ENCODE results near the gene MTERF4.

The MTERF4 gene, protein sequence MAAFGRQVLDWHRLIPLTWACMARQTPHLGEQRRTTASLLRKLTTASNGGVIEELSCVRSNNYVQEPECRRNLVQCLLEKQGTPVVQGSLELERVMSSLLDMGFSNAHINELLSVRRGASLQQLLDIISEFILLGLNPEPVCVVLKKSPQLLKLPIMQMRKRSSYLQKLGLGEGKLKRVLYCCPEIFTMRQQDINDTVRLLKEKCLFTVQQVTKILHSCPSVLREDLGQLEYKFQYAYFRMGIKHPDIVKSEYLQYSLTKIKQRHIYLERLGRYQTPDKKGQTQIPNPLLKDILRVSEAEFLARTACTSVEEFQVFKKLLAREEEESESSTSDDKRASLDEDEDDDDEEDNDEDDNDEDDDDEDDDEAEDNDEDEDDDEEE

DNA sequence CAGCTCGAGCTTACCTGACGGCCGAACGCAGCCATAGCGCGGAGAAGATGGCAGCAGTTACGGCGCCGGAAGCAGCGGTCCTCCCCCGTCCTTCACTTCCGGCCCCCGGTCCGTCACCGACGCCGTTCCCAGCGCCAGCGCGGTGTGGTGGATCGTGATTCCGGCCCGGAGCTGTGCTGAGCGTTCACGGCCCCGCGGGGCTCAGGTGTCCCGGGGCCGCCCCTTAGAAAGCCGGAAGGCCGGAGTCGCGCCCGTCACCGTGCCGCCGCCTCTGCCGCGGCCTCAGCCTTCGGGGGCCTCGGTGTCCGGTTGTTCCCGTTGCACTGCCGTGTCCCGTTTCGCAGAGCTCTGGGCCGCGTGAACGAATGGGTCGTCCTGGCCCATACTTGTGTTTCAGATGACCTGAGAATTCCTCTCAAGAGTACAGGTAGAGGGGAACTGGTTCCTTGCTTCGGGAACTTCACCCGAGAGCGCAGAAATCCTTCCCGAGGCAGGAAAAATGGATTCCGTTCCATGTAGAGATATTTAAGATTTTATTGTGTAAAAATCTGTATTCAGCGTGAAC is at the start of gene MTERF4:
Gene MTERF4, minus strand, starts transcription at position 49 of the 565 bp plus-strand sequence. Its CDS starts 14 bp downstream, at position 35.
- DNase-seq = peak; percentile 84 to 87

DNA sequence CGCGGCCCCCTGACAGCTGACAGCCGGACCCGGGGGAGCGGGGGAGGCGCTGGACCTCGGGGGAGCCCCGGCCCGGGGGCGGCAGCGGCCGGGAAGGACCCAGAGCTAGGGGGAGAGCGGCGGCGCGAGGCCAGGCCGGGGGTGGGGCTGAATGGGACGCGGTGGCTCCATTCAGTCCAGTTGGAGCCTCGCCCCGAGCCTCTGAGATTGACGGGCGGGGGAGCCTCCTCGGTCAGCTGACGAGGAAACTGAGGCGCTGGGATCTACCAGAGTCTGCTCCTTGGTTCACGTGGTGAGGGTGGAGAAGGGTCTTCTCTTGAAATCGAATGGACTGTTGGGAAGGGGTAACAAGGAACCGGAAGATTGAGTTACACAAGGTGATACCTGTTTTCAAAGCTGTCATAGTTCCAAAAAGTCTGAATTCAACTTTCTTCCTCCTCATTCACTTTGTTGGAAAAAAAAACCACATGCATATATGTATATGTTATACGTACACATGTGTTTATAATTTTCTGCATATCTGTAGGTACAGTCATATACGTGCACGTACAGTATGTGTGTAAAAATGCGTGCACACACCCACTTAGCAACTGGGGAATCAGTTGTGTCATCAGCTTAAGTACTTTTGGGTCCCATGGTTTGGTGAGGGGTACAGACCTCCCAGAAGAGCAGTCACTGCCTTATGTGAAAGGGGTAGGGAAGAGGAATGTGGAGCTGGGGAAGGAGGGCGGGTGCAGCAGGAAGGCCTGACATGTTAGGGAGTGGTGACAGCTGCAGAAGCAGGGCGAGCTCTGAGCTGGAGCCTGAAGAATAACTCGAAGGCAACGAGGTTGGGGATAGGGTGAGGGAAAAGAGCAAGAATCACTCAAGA is 48.8 kb upstream of the MTERF4 start:
- DNase-seq = no peak

DNA sequence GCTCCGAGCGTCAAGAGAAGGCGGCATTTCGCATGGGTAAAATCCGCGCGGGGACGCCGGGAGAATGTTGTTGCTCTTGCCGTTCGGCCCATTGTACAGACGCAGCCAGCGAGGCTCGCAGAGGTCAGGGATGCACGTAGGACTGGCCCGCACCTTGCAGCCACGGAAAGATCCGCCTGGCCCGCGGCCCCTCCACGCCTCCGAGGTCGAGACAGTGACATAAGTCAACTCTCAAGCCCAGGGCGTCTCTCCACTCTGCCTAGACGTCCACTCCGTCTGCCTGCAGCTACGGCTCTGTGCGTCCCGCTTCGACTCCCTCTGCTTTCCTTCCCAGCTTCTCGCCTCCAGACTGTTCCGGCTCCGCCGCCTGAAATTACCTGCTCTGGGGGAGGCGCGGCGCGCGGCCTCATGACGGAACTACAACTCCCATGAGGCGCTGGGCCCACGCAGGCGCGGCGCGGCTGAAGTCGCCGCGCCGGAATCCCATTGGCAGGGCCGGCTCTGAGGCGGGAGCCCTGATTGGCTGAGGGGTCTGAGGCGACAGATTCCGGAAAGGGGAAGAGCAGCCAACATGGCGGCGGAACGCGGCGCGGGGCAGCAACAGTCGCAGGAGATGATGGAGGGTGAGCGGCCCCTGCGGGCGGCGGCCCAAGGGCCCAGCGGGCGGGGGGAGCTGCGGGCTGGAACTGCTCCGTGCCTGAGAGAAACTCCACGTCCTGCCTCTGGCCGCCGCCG is 48.0 kb upstream of the MTERF4 start, which contains the start of gene PPP1R7:
Gene PPP1R7, plus strand, starts transcription at position 543 of the 735 bp plus-strand sequence. Its CDS starts 29 bp downstream, at position 572.
- peak; percentile 92 to 96 for DNase-seq

DNA sequence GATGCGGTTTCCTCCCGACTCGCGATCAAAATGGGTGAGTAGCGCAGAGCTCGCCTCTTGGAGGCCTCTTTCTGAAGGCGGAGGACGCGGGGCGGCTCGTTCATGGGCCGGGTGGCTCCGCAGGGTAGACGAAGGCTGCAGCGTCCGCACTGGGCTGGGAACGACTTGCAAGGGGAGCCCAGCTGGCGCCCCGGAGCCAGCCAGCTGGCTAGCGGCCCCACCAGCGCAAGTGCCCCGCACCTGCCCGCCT is 47.5 kb upstream of the MTERF4 start:
- DNase-seq = no peak

DNA sequence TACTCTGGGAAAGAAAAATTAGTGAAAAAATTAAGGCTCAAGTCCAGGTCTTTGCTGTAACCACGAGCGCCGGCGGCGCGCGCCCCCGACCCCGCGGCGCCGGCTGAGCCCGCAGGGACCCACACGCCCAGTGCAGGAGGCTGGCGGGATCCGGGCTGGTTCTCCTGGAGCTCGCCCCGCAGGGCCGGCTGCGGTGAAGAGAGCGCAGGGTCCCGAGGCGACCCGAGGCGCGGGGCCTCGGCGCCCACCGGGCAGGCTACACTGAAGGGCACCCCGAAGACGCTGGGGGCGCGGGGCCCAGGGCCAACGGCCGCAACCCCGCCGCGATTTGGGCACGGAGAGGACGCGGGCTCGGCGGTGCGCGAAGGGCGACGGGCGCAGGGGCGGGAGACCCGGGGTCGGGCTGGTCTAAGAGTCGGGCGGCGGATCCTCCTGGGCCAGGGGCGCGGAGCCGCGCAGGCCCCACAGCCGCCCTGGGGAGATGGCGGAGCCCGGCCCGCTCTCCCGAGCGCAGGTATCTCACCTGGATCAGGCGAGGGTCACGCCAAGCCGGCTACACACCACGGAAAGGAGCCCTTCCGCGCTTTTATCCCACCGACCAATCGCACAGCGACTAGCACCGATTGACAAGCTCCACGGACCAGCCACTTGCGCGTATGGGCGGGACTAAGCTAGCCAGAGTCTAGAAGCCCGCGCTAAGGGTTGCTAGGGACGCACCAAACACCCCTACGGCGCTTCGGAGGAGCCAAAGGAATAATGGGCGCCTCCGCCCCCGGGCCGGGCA is 47.0 kb upstream of the MTERF4 start, which contains the start of gene PASK:
Gene PASK, minus strand, starts transcription at position 582 of the 784 bp plus-strand sequence. CDS start 6,440 bp downstream, outside the sequence.
- peak; percentile 85 to 92 for DNase-seq

DNA sequence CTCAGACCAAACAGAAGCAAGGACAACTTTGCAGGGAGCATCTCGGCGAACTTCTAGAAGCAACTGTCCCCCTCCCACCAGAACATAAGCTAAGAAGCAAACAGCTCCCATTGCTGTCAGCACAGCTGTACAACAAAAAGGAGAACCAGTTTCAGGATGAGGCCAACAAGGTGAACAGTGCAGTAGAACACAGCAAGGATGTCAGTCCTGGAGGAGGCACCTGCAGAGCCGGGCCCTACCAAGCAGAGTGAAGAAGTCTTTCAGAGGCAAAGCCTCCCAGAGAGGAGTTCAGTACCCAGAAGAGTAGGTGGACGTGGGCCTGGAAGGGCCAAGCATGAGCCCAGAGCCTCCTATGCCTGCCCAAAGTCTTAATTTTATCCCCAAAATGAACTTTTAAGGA is 46.2 kb upstream of the MTERF4 start:
- DNase-seq = no peak

DNA sequence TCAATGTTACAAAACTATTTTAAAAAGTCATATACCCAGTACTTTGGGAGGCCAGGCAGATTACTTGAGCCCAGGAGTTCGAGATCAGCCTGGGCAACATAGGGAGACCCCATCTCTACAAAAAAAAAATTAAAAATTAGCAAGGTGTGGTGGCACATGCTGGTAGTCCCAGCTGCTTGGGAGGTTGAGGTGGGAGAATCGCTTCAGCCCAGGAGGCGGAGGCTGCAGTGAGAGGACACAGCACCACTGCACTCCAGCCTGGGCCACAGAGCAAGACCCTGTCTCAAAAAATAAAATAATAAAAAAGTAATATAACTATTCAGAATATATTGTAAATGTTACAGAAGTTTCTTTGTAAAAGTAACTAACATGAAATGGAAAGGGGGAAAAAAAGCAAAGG is 45.2 kb upstream of the MTERF4 start:
- DNase-seq = no peak

DNA sequence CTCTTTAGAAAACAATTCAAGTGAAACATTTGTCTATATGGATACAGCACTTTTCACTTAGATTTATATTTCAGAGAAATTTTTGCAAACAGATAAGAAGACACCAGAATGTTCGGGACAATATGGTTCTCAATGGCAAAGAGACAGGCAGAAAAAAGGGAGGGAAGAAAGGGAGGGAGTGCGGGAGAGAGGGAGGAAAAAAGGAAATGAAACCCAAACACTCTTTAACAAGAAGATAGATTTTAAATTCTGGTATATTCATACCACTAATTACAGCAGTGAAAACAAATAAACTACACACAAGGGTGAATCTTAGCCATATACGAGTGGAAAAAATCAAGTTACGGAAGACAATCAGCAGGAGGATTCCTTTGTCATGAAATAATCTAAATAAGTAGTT is 44.2 kb upstream of the MTERF4 start:
- DNase-seq = no peak

DNA sequence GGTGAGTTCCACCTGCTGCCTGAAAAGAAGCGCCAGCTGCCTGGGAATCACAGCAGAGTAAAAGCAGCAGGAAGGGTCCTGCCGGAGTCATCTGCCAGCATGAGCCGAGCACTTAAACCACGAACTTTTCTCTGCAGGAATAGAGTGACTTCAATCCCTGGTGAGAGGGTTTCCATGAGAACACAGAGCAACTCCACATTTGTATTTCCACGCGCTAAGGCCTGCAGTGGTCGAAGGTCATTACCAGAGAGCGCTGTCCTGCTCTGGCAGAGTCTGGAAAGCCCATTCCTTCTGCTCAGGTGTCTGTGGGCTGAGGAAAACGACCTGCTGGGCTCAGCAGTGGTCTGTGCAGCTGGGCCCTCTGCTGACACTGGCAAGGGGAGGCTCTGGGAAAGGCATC is 40.5 kb upstream of the MTERF4 start:
- DNase-seq = no peak

DNA sequence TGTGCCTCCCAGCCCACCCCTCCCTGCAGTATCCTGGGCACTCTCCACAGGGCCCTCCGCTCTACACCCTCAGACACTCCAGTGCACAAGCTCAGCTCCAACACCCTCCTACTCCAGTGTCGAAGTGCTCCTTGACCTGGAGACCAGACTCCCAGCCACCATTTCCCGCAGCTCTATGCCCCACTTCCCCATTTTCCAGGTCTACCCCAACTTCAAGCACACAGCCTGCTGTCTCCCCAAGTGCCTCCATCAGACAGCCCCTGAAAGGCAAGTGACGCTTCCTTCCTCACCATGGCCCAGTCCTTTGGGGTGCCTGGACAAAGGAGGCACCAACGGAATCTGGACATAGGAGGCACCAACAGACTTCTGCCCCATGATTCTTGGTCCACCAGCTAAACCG is 40.0 kb upstream of the MTERF4 start:
- DNase-seq = no peak

DNA sequence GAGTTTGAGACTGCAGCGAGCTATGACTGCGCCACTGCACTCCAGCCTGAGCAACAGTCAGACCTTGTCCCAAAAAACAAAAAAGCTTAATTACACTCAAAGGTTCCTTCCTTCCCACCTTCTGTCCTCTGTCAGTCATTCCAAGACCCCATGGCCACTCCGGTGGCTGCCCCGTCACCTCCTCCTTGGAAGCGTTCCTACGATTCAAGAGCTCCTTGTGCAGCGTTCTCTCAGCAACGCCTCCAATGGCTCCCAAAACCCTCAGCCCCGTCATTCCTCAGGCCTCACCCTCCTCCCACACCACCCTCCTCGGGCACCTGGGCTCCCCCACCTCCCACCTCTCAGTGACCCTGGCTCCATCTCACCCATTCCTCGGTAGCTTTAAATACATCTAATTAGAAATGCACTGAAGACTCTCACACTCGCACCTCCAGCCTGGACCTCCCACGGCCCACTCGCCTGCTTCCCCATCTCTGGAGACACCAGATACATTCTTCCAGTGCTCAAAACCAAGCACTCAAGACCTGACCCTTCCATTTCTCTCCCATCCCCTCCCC is 39.2 kb upstream of the MTERF4 start:
- DNase-seq = no peak

DNA sequence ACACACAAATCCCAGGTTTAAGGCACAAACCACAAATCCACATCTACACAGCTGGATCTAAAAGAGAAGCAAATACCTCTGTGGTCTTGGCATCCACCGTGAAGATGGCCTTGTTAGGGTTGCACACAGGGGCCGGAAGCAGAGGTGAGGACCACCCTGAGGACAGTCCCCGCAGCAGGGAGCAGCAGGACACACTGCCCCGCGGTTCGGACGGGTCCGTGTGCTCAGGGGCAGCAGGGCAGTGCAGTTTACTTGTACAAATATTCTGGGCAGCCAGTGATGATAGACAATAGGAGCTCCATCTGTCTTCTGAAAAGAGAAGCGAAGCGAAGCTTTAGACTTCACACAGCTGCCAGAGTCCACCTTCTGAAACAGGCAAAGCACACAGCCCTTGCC is 38.4 kb upstream of the MTERF4 start:
- no peak for DNase-seq

DNA sequence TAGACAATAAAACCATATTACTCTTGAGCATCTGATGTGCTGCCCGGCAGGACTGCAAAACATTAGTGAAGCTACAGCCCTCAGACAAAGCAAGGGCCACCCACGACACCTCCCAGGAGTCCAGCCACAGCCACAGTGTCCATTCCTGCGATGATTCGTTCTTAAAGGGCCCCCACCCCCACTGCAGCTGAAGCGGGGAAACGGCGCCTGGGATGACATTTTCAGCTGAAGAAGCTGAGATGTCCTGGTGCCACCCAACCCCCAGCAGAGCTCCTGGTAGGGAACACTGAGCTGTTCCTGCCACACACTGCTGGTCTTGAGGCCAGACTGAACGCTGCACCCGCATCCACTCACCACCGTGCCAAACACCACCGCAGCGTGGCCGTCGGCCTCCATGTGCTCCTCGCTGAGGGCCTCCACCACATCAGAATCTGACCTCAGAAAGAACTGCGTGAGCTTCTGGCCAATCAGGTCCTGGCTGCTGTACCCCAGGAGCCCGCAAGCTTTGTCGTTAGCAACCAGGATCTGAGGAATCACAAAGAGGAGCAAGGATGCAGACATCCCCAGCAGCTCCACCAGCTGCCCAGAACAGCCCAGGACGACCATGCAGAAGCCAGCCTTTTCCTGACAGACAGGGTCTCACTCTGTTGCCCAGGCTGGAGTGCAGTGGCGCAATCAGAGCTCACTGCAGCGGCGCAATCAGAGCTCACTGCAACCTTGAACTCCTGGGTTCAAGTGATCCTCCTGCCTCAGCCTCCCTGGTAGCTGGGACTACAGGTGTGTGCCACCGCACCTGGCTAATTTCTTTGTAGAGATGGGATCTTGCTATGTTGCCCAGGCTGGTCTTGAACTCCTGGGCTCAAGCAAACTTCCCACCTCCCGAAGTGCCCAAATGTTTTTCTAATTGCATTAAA is 37.7 kb upstream of the MTERF4 start:
- no peak for DNase-seq

DNA sequence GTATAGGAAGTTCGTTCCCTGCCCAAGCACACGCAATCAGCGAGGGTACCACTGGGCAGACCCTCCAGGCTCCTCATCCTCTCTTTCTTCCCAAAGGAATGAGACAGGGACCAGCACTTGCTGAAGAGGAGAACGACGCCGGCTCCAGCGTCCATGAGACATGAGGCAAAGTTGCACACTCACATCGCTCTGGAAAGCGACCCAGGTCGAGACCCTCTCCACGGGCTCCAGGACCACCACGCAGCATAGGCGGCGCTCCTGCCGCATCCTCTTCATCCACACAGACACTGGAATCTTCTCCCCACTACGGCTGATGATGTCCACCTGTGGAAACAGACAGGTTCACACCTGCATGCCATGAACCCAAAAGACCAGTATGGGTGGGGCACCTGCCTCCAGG is 36.4 kb upstream of the MTERF4 start:
- DNase-seq = no peak

DNA sequence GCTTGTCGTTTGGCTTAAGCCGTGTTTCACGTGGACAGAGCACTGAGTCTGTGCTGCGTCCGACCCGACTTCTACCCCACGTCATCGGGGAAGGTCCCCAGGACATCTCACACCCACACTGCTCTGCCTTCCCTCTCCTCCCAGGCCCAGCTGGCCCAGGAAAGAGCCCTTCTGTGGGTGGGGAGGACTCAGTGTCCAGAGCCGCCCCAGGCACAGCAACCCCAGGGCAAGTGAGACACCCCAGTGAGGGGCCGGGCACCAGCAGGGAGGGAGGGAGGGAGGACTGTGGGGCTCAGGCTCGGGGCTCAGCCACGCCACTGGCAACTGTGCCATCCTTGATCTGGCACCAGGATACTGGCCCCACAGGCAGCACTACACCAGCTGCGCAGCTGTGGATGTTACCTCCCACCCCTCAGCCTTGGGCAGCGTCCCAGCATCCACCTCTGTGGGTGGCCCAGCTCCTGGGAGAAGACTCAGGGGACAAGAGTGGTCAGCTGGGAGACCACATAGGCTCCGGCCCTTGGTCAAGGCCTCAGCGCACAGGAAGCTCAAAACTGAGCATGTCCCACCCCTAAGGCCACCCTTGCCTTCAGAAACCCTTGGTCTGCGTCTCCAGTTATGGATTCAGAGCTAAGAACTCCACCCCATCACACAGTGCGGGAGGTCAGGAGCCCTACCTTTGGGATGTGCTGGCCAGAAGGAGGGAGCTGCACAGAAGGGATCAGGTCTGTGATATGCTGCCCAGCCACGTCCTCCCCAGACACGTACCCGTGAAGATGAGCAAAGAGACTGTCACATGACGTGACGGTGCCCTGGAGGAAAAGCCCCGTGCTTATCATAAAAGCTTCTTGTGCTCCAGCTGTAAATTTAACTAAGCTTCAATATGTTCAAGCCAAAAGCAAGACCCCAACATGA is 35.4 kb upstream of the MTERF4 start:
- no peak for DNase-seq

DNA sequence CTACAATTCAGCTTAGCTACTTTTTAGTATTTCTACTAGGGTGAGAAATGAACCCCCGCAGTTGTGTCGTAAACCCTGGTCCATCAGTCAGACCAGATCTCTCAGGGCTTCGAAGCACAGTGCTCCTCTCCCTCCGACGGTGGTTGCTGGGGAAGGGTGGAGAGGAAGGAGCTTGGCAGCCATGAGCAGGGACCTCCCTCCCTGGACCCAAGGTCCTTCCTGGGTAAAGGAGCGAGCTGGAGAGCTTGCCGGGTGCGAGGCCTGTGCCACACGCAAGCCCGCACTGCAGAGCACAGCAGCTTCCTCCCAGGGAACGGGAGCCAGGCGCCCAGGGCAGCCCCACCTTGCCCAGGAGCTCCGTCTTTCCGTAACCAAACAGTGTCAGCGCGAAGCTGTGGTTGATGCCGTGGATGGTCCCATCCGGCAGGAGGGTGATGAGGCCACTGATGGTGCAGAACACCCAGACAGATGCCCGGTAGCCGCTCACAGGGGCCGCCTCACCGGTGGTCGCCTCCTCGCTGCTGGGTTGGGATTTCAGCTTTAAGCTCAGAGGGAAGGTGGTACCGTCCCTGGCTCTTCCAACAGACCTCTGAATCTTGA is 34.7 kb upstream of the MTERF4 start:
- no peak for DNase-seq

DNA sequence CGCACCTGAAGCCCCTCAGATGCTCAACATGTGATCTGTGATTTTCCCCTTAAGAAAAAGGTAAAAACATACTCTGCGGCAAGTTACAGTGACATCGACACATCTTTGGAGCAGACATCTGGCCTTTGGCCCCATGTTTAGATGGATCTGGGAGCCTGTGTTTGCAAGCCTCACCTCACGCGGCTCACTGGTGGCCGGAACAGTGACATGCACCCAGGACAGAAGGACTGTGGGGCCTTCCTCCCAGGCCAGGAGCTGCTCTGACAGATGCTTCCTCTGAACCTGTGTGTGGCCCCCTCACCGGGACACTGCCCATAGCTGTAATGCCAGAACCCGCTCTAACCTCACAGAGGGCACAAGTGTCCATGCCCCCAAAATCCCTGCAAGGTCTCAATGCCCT is 34.1 kb upstream of the MTERF4 start:
- DNase-seq = no peak

DNA sequence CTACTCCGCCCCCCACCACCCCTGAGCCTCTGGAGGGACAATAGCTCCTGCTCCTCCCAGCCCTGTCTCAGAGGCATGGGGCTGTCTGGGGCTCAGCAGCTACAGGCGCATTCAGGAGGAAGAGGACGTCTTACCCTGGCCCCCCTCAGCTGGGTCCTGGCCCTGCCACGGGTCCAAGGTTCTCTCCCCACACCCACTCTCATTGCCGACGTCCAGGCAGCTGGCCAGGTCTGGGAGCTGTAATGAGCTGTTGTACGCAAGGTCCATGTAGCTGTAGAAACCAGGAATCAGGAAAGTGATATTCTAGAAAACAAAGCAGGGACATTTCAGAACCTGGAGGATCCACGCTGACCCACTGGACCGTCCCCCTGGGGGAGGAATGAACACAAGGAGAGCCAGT is 33.6 kb upstream of the MTERF4 start:
- DNase-seq = no peak

DNA sequence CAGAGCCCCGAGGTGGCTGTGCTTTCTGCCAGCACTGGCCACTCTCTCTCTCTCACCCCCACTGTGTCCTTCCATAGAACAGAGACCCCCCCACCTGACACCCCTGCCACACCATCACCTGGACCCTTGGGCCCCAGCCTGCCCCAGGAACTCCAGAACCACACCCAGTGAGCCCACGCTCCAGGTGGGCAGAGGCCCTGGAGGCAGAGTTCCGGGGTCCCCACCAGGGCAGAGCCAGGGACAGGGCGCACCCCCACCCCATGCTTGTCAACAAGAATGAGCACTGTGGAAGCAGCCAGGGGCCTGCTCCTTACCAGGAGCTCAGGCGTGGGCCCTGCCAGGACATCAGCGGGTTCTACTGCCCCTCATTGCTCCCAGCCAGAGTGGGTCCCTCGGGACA is 32.6 kb upstream of the MTERF4 start:
- DNase-seq = no peak
